K562 (cell line): ENCODE results near the gene GALNT12. TPM values are rescaled to one million over a fixed set of nuclear protein-coding genes. Genes with fewer than 3 reads are reported as not detected.
A peak's percentile ranks its signal among the peaks of the same experiment; 100 is the strongest.

ENCODE experiments used
- CEBPB ChIP-seq: fragments of 450-650 bp; IDR thresholded peaks from 2 replicates; pipeline ENCODE4 v1.6.1; 2016; ENCODE audit warnings: missing genetic modification characterization, missing compliant biosample characterization
- CLOCK ChIP-seq: fragments of 250-450 bp; sonication (Bioruptor Pico); IDR thresholded peaks from 2 replicates; pipeline ENCODE4 v1.4.0; 2020; ENCODE audit warnings: mild to moderate bottlenecking, moderate library complexity, borderline replicate concordance
- DMBX1 ChIP-seq: fragments of 250-450 bp; sonication (Bioruptor Pico); IDR thresholded peaks from 2 replicates; pipeline ENCODE4 v1.8.0; 2022; ENCODE audit warnings: inconsistent platforms, mild to moderate bottlenecking, moderate library complexity, borderline replicate concordance
- ETV1 ChIP-seq: fragments of 450-650 bp; conservative IDR thresholded peaks from 2 replicates; pipeline ENCODE4 v1.6.1; 2016; ENCODE audit warnings: missing genetic modification characterization, control low read depth, low read depth, missing compliant biosample characterization
- ID3 ChIP-seq, 2 experiments: fragments of 250-450 bp in 1 of 2; fragments of 450-650 bp in 1 of 2; sonication (Bioruptor Pico) in 1 of 2; IDR thresholded peaks; 2 replicates each; pipeline versions ENCODE4 v1.6.1 to v1.8.0; 2016 to 2021; ENCODE audit warnings: mild to moderate bottlenecking in 2 of 2, moderate library complexity in 2 of 2, missing compliant biosample characterization in 1 of 2, missing genetic modification characterization in 1 of 2
- MEF2A ChIP-seq: IDR thresholded peaks from 2 replicates; pipeline ENCODE4 v1.6.1; 2011; ENCODE audit warnings: low read depth, mild to moderate bottlenecking, low read length, moderate library complexity; ENCODE audit not compliant: control insufficient read depth
- MTF1 ChIP-seq: fragments of 250-450 bp; sonication (Bioruptor Pico); IDR thresholded peaks from 2 replicates; pipeline ENCODE4 v1.9.0; 2021; ENCODE audit warnings: moderate library complexity, mild to moderate bottlenecking, inconsistent platforms, borderline replicate concordance
- NCOA4 ChIP-seq: fragments of 450-650 bp; IDR thresholded peaks from 2 replicates; pipeline ENCODE4 v1.6.1; 2018; ENCODE audit warnings: mild to moderate bottlenecking; ENCODE audit not compliant: partially characterized antibody
- NCOR1 ChIP-seq: fragments of 450-650 bp; IDR thresholded peaks from 2 replicates; pipeline ENCODE4 v1.6.1; 2016; ENCODE audit warnings: mild to moderate bottlenecking, moderate library complexity
- NFIX ChIP-seq: fragments of 250-450 bp; sonication (Bioruptor Pico); IDR thresholded peaks from 2 replicates; pipeline ENCODE4 v1.4.0; 2020; ENCODE audit warnings: low read depth, mild to moderate bottlenecking, moderate library complexity
- NR2C1 ChIP-seq, 2 experiments: fragments of 450-650 bp; IDR thresholded peaks; 2 replicates each; pipeline ENCODE4 v1.6.1; 2017; ENCODE audit warnings: mild to moderate bottlenecking in 2 of 2, antibody characterized with exemption in 1 of 2, inconsistent platforms in 1 of 2, missing compliant biosample characterization in 1 of 2, missing genetic modification characterization in 1 of 2
- PHF21A ChIP-seq: fragments of 450-650 bp; IDR thresholded peaks from 2 replicates; pipeline ENCODE4 v1.6.1; 2017; ENCODE audit warnings: low read depth, borderline replicate concordance
- POU5F1 ChIP-seq: fragments of 150-350 bp; IDR thresholded peaks from 2 replicates; pipeline ENCODE4 v1.6.1; 2014; ENCODE audit warnings: borderline replicate concordance, low read length, low read depth, mild to moderate bottlenecking; ENCODE audit not compliant: partially characterized antibody
- PRPF4 ChIP-seq: fragments of 200-400 bp; formaldehyde crosslinking; IDR thresholded peaks from one replicate; pipeline ENCODE4 v1.6.1; 2017; ENCODE audit warnings: low read length, low read depth, mild to moderate bottlenecking; ENCODE audit not compliant: insufficient read depth, poor library complexity, severe bottlenecking
- PURB ChIP-seq: sonication (generic); formaldehyde crosslinking; IDR thresholded peaks from 2 replicates; pipeline ENCODE4 v1.9.0; 2021; ENCODE audit warnings: low read depth, mild to moderate bottlenecking, missing genetic modification reagents
- RBBP5 ChIP-seq: fragments of 200-600 bp; sonication (generic); IDR thresholded peaks from 2 replicates; pipeline ENCODE4 v1.6.1; 2012; ENCODE audit warnings: borderline replicate concordance, mild to moderate bottlenecking, low read length, control low read depth, inconsistent platforms; ENCODE audit not compliant: insufficient read depth, poor library complexity, severe bottlenecking
- ZBTB2 ChIP-seq: fragments of 450-650 bp; IDR thresholded peaks from 2 replicates; pipeline ENCODE4 v1.6.1; 2016; ENCODE audit warnings: antibody characterized with exemption
- ZNF12 ChIP-seq: sonication (generic); formaldehyde crosslinking; IDR thresholded peaks from 2 replicates; pipeline ENCODE4 v1.4.0; 2020; ENCODE audit warnings: mild to moderate bottlenecking, missing genetic modification reagents
- ZNF695 ChIP-seq: fragments of 450-650 bp; formaldehyde crosslinking; IDR thresholded peaks from 2 replicates; pipeline ENCODE4 v1.4.0; 2020; ENCODE audit warnings: mild to moderate bottlenecking, moderate library complexity
- ZZZ3 ChIP-seq: fragments of 450-650 bp; IDR thresholded peaks from 2 replicates; pipeline ENCODE4 v1.6.1; 2016; ENCODE audit warnings: antibody characterized with exemption, mild to moderate bottlenecking, moderate library complexity
- polyA plus RNA-seq, 8 experiments: library from polyadenylated mRNA; depleted of rRNA in 4 of 8; stranded (reverse) in 5 of 8; unstranded in 3 of 8; fragments of >200 nt; fragmentation: Nextera tagmentation in 2 of 8; fragmentation: Illumina TruSeq in 1 of 8; extraction: Ambion mirVana in 2 of 8; extraction: Trizol in 1 of 8; gene quantifications; 2 replicates each; pipeline versions ENCODE4 v1.2.1 to v1.2.3, GENCODE V29; 2011 to 2014; ENCODE audit warnings: inconsistent platforms in 1 of 8, missing spikeins in 1 of 8
- total RNA-seq, 7 experiments: library from RNA; depleted of rRNA in 6 of 7; stranded (reverse); fragments of >200 nt in 6 of 7; fragmentation: Illumina TruSeq in 2 of 7; extraction: Trizol in 2 of 7; gene quantifications; 2 replicates each; pipeline versions ENCODE4 v1.2.1 to v1.2.3, GENCODE V29; 2011 to 2021; ENCODE audit warnings: low replicate concordance in 1 of 7
- TF ChIP-seq, protein P1 (sequence below): fragments of 250-450 bp; sonication (Bioruptor Pico); IDR thresholded peaks from 2 replicates; pipeline ENCODE4 v1.8.0; 2021; ENCODE audit warnings: borderline replicate concordance, mild to moderate bottlenecking, moderate library complexity; ENCODE audit not compliant: poor library complexity, severe bottlenecking

GALNT12 gene
- total and polyA plus RNA-seq, 9 of the 15 experiments (the other 6 are each of a cell fraction or from before 2014, with no cell fraction given), result 29.7 to 82.9 (median 44.2) TPM

DNA sequence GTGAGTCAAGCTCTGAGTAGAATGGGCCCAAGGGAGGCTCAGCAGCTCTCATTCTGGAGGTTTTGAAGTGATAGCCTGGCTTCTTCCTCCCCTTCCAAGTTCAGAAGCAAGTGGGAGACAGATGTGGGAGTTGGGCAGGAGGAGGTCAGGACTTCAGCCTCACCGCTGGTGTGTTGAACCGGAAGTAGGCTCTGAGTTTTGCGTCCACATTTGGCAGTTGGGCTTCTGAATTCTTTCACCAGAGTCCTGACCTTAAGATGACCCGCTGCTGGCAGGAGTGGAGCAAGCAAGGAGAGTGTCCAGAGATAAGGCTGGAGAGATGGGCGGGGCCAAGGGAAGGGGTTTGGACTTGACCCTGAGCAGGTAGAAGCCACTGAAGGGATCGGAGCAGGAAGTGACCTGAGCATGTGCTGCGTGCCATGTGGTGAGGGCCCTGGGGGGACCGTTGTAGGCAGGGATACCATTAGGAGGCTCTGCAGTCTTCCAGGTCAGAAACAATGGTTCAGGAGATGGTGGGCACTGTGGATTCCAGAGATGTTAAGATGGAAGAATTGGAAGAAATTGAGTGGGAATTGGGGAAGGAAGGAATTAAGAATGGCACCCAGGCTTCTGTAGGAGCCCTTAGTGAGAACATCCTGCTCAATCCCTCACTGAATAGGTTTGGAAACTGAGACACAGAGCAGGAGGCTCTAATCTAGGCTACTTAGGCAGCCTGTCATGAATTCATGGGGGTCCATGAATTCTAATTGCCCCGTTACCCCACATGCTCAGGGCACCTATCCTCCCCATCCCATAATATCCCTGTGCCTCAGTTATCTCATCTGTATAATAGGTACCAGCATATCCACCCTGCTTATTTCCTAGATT lies 25.9 kb downstream of the GALNT12 start (continued):
- TF ChIP-seq PHF21A (no peak), NCOA4 (no peak), NFIX (CRISPR knock-in tag) (no peak), CLOCK (no peak), RBBP5 (peak; percentile 91), NCOR1 (peak; percentile 84), PURB (CRISPR knock-in tag) (no peak), ZBTB2 (peak; percentile 75; the same call in 1 of the 2 replicates), ZNF695 (CRISPR knock-in tag) (no peak), MTF1 (CRISPR knock-in tag) (no peak), ZNF12 (no peak), CEBPB (tag) (peak; percentile 92), MEF2A (no peak), POU5F1 (no peak), PRPF4 (no peak), DMBX1 (peak; percentile 89), ZZZ3 (no peak), ETV1 (tag) (peak; percentile 94), NR2C1 (IDR thresholded peaks at IDR 0.05) (peak; percentile 91), NR2C1 (tag; IDR thresholded peaks at IDR 0.05) (peak; percentile 90), ID3 (CRISPR knock-in tag; IDR thresholded peaks at IDR 0.05) (no peak), ID3 (tag; IDR thresholded peaks at IDR 0.05) (peak; percentile 75)
- TF ChIP-seq, protein P1, sequence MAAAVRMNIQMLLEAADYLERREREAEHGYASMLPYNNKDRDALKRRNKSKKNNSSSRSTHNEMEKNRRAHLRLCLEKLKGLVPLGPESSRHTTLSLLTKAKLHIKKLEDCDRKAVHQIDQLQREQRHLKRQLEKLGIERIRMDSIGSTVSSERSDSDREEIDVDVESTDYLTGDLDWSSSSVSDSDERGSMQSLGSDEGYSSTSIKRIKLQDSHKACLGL (CRISPR knock-in tag), result peak; percentile 64
